SK-N-SH treated with all-trans-retinoic acid at 6 μM for 48 hours (cell line): ENCODE measurements around the gene GRAMD4.

Experiments used
- ATAC-seq: fragments of 200-7000 bp; cut with Tn5 transposase; 3 replicates; pipeline ENCODE4 v1.9.1; 2020; ENCODE audit warnings: mild to moderate bottlenecking, moderate library complexity
- ARNTL ChIP-seq: fragments of 450-650 bp; formaldehyde crosslinking; IDR thresholded peaks from 2 replicates; pipeline ENCODE4 v1.5.0; 2020; ENCODE audit warnings: low read depth, mild to moderate bottlenecking, moderate library complexity, borderline replicate concordance
- BACH2 ChIP-seq: fragments of 250-450 bp; sonication (Bioruptor Pico); IDR thresholded peaks from 2 replicates; pipeline ENCODE4 v1.9.0; 2021; ENCODE audit warnings: mild to moderate bottlenecking, borderline replicate concordance
- CSDC2 ChIP-seq: fragments of 250-450 bp; sonication (Bioruptor Pico); IDR thresholded peaks from 2 replicates; pipeline ENCODE4 v1.5.0; 2020; ENCODE audit warnings: mild to moderate bottlenecking, moderate library complexity
- GLIS3 ChIP-seq: fragments of 250-450 bp; sonication (Bioruptor Pico); IDR thresholded peaks from 2 replicates; pipeline ENCODE4 v1.5.0; 2020; ENCODE audit warnings: mild to moderate bottlenecking, moderate library complexity
- ISL1 ChIP-seq: fragments of 250-450 bp; sonication (Bioruptor Pico); IDR thresholded peaks from 2 replicates; pipeline ENCODE4 v2.1.2; 2022; ENCODE audit warnings: mild to moderate bottlenecking, moderate library complexity
- OSR1 ChIP-seq: fragments of 250-450 bp; sonication (Bioruptor Pico); IDR thresholded peaks from 2 replicates; pipeline ENCODE4 v1.8.0; 2022; ENCODE audit warnings: moderate library complexity, mild to moderate bottlenecking, inconsistent platforms
- PPARA ChIP-seq: fragments of 250-450 bp; sonication (Bioruptor Pico); IDR thresholded peaks from 2 replicates; pipeline ENCODE4 v1.5.0; 2020; ENCODE audit warnings: mild to moderate bottlenecking, borderline replicate concordance
- SNAI2 ChIP-seq: fragments of 250-450 bp; sonication (Bioruptor Pico); IDR thresholded peaks from 2 replicates; pipeline ENCODE4 v1.5.0; 2020; ENCODE audit warnings: mild to moderate bottlenecking, moderate library complexity
- TOX ChIP-seq: fragments of 250-450 bp; sonication (Bioruptor Pico); IDR thresholded peaks from 2 replicates; pipeline ENCODE4 v1.8.0; 2021; ENCODE audit warnings: mild to moderate bottlenecking, moderate library complexity, borderline replicate concordance
- ZC3H10 ChIP-seq: fragments of 250-450 bp; sonication (Bioruptor Pico); IDR thresholded peaks from 2 replicates; pipeline ENCODE4 v1.5.1; 2021; ENCODE audit warnings: mild to moderate bottlenecking, moderate library complexity
- ZFP3 ChIP-seq: fragments of 250-450 bp; sonication (Bioruptor Pico); IDR thresholded peaks from 2 replicates; pipeline ENCODE4 v1.5.0; 2020; ENCODE audit warnings: mild to moderate bottlenecking, moderate library complexity
- ZFP30 ChIP-seq: fragments of 450-650 bp; formaldehyde crosslinking; IDR thresholded peaks from 2 replicates; pipeline ENCODE4 v1.5.0; 2022; ENCODE audit warnings: mild to moderate bottlenecking, moderate library complexity
- ZNF565 ChIP-seq: fragments of 450-650 bp; formaldehyde crosslinking; conservative IDR thresholded peaks from 2 replicates; pipeline ENCODE4 v1.5.0; 2020; ENCODE audit warnings: low read depth, mild to moderate bottlenecking, moderate library complexity
- ZNF70 ChIP-seq: fragments of 450-650 bp; formaldehyde crosslinking; IDR thresholded peaks from 2 replicates; pipeline ENCODE4 v1.5.0; 2020; ENCODE audit warnings: mild to moderate bottlenecking, moderate library complexity
- ZNF8 ChIP-seq: fragments of 450-650 bp; formaldehyde crosslinking; IDR thresholded peaks from 2 replicates; pipeline ENCODE4 v1.5.0; 2020; ENCODE audit warnings: mild to moderate bottlenecking, moderate library complexity
- TF ChIP-seq, protein P1 (sequence below): fragments of 250-450 bp; sonication (Bioruptor Pico); IDR thresholded peaks from 2 replicates; pipeline ENCODE4 v1.8.0; 2020; ENCODE audit warnings: mild to moderate bottlenecking, moderate library complexity, borderline replicate concordance
- TF ChIP-seq, protein P2 (sequence below): fragments of 250-450 bp; sonication (Bioruptor Pico); IDR thresholded peaks from 2 replicates; pipeline ENCODE4 v1.8.0; 2021; ENCODE audit warnings: low read depth, mild to moderate bottlenecking, moderate library complexity, borderline replicate concordance
- TF ChIP-seq, protein P3 (sequence below): fragments of 250-450 bp; sonication (Bioruptor Pico); IDR thresholded peaks from 2 replicates; pipeline ENCODE4 v1.5.1; 2020; ENCODE audit warnings: low read depth, mild to moderate bottlenecking, moderate library complexity
- TF ChIP-seq, protein P4 (sequence below): fragments of 250-450 bp; sonication (Bioruptor Pico); IDR thresholded peaks from 2 replicates; pipeline ENCODE4 v1.5.0; 2020; ENCODE audit warnings: mild to moderate bottlenecking, moderate library complexity

Gene GRAMD4

DNA sequence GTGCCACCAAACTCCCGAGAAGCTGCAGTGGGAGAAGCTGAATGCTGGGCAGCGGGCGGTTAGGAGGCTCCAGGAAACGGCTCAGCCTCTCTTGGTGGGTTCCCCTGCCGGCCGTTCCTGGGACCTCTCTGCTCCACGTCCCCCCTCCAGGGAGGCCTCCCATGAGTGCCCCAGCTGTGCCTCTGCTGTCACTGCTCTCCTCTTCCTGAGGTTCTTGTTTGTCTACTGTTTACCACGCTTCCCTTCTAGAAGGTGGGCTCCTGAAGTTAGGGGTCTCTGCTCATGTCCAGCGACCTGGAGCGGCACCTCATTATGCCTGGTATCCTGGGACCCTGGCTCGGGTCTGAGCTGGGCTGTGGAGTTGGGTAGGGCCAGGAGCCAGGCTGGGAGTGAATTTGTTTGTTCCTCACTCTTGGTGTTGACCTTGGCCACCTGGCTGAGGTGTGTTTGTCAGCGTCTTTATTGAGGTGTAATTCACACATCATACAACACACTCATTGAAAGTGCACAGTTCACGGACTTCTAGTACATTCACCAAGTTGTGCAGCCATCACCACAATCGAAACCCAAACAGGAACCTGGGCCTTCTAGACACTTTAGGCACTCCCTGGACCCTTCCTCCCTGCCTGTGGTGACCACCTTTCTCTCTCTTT is 37.8 kb upstream of the GRAMD4 start (continued):
- TF ChIP-seq ZNF70 (no peak), ZFP30 (no peak), CSDC2 (no peak), ISL1 (no peak), ZFP3 (CRISPR knock-in tag) (no peak), OSR1 (no peak)

DNA sequence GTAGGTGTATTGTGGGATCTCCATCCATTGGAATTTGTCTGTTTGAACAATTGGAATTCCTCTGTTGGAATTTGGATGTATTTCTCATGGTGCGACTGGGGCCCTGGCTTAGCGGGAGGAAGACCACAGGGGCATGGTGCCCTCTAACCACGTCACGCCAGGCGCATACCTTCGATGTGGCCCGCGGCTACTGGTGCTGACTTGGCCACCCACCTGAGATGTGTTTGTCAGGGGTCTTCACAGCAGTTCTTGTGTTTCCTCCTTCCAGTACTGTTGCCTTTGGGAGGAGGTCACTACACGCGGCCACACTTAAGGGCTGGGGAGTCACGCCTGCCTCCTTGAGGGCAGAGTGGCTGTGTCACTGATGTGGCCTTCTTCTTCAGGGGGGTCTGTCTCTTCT is 36.6 kb upstream of the GRAMD4 start:
- ATAC-seq: no peak
- TF ChIP-seq ZFP30: no peak
- no peak for TF ChIP-seq OSR1
- no peak for TF ChIP-seq ZFP3 (CRISPR knock-in tag)
- no peak for TF ChIP-seq ISL1
- TF ChIP-seq, protein P1, sequence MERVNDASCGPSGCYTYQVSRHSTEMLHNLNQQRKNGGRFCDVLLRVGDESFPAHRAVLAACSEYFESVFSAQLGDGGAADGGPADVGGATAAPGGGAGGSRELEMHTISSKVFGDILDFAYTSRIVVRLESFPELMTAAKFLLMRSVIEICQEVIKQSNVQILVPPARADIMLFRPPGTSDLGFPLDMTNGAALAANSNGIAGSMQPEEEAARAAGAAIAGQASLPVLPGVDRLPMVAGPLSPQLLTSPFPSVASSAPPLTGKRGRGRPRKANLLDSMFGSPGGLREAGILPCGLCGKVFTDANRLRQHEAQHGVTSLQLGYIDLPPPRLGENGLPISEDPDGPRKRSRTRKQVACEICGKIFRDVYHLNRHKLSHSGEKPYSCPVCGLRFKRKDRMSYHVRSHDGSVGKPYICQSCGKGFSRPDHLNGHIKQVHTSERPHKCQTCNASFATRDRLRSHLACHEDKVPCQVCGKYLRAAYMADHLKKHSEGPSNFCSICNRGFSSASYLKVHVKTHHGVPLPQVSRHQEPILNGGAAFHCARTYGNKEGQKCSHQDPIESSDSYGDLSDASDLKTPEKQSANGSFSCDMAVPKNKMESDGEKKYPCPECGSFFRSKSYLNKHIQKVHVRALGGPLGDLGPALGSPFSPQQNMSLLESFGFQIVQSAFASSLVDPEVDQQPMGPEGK (CRISPR knock-in tag): no peak
- no peak for TF ChIP-seq ZNF70
- TF ChIP-seq SNAI2 (CRISPR knock-in tag): no peak
- no peak for TF ChIP-seq TOX (CRISPR knock-in tag)
- TF ChIP-seq BACH2: no peak
- no peak for TF ChIP-seq ZC3H10 (CRISPR knock-in tag)
- TF ChIP-seq, protein P2, sequence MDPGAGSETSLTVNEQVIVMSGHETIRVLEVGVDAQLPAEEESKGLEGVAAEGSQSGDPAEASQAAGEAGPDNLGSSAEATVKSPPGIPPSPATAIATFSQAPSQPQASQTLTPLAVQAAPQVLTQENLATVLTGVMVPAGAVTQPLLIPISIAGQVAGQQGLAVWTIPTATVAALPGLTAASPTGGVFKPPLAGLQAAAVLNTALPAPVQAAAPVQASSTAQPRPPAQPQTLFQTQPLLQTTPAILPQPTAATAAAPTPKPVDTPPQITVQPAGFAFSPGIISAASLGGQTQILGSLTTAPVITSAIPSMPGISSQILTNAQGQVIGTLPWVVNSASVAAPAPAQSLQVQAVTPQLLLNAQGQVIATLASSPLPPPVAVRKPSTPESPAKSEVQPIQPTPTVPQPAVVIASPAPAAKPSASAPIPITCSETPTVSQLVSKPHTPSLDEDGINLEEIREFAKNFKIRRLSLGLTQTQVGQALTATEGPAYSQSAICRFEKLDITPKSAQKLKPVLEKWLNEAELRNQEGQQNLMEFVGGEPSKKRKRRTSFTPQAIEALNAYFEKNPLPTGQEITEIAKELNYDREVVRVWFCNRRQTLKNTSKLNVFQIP (CRISPR knock-in tag): no peak
- no peak for TF ChIP-seq ZNF565 (CRISPR knock-in tag)
- TF ChIP-seq PPARA (CRISPR knock-in tag): no peak
- TF ChIP-seq ZNF8 (CRISPR knock-in tag): no peak
- TF ChIP-seq ARNTL (CRISPR knock-in tag): no peak
- TF ChIP-seq, all 23 proteins: peak for 0

DNA sequence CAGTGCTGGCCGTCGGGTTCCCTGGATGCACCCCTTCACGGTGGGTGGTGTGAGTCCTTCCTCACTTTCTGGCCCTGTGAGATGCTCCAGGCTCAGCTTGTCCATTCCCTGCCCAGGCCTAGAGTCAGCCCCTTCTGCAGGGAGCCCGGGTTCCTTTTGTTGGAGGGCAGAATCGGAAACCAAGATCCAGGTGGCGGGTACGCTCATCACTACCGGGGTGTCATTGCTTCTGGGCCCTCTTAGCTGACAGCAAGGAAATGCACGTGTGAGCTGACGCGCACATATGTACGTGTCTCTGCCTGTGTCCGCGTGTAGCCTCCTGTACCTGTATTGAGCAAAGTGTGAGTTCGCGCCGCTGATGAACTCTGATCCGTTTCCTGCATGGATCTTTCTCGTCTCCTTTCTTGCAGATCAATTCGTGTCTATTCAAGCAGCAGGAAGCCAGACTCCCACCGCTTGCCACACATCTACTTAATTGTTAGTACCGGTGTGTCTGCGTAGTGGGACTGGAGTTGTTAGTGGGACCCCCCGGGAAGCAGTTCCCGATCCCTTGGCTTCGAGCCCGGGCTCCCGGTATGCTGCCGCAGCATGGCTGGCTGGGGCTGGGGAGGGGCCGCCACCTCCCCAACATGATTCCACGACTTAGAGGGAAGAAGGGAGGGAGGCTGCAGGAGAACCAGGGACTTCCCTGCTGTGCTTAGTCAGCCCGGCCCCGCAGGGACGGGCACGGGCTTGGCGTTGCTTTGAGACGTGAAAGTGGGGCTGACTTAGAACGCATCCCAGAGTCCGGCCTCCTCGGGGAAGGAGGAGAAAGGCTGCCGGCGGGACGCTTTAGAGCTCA is 35.9 kb upstream of the GRAMD4 start:
- ATAC-seq: no peak
- TF ChIP-seq SNAI2 (CRISPR knock-in tag): no peak
- TF ChIP-seq, protein P2 (CRISPR knock-in tag): no peak

DNA sequence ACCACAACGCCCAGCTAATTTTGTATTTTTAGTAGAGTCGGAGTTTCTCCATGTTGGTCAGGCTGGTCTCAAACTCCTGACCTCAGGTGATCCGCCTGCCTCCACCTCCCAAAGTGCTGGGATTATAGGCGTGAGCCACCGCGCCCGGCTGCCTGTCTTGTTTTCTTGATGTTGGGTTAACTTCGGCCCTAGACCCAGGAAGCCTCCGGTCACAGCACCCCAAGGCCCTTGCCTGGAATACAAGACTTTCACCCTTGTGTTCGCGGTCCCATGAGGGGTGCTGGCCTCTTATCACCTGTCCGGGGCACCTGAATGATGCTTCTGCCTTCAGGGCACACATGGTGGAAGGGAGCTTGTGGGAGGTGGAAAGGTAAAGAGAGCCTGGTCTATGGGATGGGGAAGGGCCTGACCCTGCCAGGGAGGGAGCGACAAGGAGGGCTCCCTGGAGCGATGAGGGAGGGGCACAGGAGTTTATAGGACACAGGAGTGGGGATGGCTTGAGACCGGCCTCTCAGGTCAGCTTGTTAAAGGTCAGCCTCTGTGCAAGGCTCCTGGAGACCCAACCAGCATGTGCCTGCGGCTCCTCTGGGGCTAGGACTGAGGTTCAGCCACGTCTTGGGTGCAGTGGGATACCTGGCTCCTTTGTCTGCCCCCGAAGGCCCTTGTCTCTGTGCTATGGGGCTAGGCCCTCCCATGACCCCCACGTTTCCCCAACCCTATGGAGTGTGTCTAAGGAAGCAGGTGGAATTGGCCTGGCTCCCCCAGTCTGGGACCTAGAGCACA is 34.7 kb upstream of the GRAMD4 start:
- ATAC-seq: no peak
- TF ChIP-seq, protein P1 (CRISPR knock-in tag): no peak
- TF ChIP-seq CSDC2 (no peak), ZNF565 (CRISPR knock-in tag) (no peak), GLIS3 (CRISPR knock-in tag) (no peak), ZFP30 (no peak), ZFP3 (CRISPR knock-in tag) (no peak), OSR1 (no peak), ZC3H10 (CRISPR knock-in tag) (no peak), ZNF70 (no peak), ZNF8 (CRISPR knock-in tag) (no peak)
- TF ChIP-seq, protein P3, sequence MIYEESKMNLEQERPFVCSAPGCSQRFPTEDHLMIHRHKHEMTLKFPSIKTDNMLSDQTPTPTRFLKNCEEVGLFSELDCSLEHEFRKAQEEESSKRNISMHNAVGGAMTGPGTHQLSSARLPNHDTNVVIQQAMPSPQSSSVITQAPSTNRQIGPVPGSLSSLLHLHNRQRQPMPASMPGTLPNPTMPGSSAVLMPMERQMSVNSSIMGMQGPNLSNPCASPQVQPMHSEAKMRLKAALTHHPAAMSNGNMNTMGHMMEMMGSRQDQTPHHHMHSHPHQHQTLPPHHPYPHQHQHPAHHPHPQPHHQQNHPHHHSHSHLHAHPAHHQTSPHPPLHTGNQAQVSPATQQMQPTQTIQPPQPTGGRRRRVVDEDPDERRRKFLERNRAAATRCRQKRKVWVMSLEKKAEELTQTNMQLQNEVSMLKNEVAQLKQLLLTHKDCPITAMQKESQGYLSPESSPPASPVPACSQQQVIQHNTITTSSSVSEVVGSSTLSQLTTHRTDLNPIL (CRISPR knock-in tag): no peak
- TF ChIP-seq, protein P4, sequence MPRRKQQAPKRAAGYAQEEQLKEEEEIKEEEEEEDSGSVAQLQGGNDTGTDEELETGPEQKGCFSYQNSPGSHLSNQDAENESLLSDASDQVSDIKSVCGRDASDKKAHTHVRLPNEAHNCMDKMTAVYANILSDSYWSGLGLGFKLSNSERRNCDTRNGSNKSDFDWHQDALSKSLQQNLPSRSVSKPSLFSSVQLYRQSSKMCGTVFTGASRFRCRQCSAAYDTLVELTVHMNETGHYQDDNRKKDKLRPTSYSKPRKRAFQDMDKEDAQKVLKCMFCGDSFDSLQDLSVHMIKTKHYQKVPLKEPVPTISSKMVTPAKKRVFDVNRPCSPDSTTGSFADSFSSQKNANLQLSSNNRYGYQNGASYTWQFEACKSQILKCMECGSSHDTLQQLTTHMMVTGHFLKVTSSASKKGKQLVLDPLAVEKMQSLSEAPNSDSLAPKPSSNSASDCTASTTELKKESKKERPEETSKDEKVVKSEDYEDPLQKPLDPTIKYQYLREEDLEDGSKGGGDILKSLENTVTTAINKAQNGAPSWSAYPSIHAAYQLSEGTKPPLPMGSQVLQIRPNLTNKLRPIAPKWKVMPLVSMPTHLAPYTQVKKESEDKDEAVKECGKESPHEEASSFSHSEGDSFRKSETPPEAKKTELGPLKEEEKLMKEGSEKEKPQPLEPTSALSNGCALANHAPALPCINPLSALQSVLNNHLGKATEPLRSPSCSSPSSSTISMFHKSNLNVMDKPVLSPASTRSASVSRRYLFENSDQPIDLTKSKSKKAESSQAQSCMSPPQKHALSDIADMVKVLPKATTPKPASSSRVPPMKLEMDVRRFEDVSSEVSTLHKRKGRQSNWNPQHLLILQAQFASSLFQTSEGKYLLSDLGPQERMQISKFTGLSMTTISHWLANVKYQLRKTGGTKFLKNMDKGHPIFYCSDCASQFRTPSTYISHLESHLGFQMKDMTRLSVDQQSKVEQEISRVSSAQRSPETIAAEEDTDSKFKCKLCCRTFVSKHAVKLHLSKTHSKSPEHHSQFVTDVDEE (CRISPR knock-in tag): no peak
